ENCODE measurements around the gene SHISAL2A.
A peak's percentile ranks its signal among the peaks of the same experiment; 100 is the strongest.

SHISAL2A gene

DNA sequence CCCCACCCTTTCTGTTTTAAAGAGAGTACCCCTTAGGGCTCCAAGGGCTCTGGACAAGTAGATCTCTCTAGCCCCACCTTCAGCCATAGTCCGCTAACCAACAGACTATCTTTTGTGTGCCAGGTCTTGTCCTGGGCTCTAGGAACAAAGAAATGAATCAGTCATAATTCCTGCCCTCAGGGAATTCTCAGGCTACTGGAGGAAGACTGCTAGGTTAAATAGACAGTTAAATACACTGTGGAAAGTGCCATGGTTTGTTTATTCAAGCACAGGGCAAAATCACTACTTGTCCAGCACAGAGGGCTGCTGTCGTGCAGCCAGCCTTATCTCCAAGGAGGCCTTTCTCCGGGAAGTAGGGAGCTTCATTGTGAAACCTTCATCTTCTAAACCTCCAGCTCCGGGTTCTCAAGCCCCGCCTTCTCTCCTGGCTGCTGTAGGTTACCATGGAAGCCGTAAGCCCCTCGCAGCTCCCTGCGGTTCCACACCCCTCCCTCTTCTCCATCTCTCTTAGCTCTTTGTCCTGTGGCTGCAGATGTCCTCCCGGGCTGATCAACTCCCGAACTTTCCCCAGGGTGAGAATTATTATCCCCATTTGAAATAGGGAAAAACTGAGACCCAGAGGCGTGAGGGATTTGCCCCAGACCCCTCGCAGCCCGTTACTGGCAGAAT is 29.8 kb downstream of the SHISAL2A start:
- no peak for DNase-seq

DNA sequence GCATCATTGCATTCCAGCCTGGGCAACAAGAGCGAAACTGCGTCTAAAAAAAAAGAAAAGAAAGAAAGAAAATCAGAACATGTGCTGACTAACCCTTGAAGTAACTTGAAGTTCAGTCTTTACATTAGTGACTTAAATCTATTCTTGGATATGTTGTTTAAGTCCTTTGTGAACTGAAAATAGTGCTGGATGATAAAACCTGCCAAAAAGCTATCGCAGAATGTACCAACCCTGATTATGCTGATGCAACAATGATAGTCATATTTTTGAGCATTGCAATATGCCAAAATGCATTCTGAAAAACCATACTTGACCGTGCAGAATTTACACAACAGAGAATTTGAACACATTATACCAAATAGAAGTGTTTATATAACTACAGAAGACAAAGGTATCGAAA is 30.7 kb downstream of the SHISAL2A start:
- no peak for DNase-seq

DNA sequence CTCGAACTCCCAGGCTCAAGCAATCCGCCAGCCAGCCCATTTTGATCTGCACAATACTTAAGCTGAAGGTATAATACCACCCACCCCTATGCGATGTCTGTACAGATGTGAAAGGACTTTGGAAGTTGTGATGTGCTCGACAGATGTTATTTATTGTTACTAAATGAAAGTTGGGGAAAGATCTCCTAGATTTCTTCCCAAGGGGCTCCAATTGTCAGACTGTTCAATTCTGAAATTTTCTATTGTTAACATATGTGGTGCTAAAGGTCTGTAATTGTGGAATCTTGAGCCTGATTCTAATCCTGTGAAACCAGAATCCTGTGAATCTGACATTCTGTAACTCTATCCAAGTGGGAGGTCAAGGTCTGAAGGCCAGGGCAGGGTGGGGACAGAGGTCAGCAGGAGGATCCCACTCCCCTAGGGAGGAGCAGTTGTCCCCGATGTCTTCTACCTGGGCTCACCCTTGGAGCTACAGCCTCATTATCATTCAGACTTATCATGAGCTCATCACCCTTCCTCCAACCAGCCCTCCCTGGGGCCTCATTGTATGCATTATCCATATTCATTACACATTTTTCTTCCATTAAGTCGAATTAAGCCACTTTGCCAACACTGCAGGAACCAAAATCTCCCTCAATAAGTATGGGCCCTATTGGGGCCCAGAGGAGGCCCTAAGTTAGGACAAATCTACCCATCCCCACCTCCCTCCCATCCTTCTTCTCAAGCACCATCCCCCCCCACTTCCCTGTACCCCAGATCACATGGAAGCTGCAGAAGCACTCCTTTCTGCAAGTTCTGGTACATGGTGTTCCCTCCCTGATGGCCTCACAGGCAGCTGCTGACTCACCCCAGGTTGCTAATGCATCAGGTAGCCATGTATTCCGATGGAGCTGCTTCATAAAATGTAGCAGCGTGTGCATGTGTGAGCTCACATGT is 32.3 kb downstream of the SHISAL2A start:
- DNase-seq = no peak

DNA sequence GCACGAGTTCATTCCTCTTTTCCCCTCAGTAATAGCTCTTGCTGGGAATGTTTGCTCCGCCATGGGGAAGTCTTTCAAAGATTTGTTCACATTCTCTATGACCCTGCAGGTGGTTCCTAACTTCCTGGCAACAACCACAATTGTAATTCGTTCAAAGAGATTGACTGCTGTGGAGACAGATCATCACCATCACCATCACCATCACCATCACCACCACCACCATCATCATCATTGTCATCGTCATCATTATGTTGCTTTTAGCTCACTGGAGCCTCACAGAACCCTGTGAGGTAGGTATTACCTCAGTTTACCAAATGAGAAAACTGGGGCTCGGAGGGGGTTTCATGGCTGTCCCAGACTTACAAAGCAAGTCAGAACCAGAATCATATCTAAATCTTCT is 34.3 kb downstream of the SHISAL2A start:
- DNase-seq = no peak

DNA sequence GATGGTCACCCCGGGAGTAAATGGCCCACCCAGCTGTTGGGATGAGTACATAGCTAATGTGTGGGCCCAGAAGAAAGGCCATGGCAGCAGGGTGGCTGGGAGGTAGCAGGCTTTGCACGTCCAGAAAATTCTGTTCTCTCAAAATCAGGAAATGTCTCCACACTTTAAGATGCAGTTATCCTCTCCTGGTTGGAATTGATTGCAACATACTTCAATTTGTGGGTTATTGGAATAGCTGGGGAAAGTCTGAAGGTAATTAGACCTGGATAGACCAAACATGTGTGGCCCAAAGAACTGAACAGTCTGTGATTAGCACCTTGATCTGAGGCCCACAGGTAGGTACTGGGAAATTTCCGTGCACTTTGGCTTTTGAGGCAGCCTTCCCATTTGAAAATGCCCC is 35.0 kb downstream of the SHISAL2A start:
- DNase-seq = no peak

DNA sequence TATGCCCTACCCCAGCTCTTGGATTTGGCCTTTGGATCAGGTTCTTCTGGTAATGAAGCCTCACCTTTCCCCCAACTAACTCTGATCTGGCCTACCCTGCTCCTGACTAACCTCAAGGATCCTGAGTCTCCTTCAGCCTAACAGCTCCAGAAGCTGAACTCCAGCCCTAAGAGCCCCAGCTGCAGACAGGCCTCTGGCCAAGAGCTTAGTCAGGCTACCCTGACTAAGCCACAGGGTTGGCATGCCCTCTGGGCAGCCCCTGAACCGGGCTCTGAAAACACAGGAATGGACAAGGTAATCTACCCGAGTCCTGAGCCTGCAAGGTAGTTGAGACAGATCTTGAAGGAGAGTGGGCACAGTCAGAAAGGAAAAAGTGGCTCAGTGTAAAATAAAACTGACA is 35.7 kb downstream of the SHISAL2A start:
- DNase-seq = no peak

DNA sequence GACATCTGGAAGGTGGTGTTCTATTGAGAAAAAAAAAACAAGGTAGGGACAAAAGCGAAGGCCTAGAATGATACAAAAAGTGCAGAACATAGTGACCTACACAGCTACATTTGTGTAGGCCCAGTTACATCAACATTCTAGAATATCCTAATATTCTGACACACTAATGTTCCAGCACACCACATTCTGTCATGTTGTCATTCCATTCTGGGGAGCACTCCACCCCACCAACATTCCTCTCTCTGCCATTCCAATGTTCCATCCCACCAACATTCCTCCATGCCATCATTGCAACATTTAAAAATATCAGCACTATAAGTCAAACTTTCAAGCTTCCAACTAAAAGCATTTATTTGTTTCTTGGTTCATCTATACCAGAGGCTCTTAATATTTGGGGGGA is 36.7 kb downstream of the SHISAL2A start:
- no peak for DNase-seq

DNA sequence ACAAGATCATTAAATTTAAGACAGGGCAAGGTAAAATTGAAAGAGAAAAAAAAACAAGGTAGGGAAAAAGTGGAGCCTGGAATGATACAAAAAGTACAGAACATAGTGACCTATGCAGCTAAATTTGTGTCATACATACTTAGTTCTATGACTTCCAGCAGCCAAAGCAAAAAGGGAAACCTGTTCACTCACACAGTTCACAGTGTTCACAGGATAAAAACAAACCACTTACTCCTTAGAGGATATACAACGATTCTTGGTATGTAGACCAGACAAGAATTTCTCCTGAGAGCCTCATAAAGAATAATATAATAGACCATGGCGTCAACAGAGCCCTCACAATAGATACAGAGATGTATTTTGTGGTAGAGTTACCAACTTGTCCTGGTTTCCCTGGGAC is 37.6 kb downstream of the SHISAL2A start:
- DNase-seq = no peak

DNA sequence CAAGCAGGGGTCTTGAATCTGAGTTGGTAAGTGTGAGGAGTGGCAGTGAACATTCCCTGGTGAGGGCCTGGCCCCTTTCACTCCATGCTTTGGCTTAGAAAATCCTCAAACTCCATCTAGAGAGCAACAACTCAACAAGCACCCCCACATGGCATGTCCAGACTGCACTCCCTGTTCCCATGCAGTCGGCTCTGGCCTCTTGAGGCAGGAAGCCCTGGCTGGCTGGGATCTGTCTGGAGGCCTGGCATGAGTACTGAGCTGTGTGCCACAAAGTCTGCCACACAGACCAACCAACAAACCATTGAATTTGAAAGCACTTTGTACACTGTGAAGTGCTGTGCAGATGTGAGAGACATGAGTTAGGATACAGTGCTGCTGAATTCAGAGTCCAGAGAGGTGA is 40.0 kb downstream of the SHISAL2A start:
- no peak for DNase-seq

DNA sequence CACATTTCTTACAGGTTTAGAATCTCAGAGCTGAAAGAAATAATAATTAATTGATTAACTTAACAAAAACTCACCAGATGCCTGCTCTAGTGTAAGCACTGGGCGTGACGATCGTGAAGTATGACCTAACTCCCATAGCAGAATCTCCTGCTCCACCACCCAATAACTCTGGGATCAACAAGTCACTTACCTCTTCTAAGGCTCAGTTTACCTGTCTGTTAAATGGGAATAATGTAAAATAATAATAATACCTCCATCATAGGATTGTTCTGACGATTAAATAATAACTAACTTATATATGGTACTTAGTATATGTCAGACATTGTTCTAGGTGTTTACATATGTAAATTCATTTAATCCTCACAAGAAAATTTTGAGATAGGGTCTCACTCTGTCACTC is 40.5 kb downstream of the SHISAL2A start:
- DNase-seq = no peak

DNA sequence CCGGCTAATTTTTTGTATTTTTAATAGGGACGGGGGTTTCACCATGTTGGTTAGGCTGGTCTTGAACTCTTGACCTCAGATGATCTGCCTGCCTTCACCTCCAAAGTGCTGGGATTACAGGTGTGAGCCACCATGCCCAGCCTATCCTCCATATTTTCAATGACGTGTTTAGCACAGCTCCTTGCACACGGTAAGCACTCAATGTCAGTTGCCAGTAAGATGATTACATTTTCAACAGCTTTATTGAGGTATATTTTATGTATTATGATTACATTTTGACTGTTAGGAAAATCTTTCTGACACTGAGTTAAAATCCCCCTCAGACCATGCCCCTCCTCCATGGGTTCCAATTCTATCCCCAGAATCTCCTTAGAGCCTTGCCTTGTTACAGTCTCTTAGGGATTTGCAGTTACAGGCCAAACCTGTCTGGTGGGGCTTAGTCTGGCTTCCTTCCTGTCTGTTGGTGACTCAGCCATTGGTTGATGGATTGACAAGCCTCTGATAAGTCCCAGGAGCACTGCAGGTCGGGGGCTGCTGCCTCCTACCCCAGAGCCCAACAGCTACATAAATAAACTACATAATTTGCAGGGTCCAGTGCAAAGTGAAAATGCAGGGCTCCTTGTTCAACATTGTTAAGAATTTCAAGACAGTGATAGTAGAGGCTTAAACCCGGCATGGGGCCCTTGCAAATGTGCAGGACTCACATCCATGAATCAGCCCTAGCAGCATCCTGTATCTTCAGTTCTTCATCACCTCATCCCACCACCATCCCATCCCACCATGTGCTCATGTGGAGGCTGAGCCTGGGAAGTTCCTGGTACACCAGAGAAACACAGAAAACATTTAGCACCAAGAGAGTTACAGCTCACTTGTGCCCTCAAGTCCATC is 41.8 kb downstream of the SHISAL2A start:
- no peak for DNase-seq

DNA sequence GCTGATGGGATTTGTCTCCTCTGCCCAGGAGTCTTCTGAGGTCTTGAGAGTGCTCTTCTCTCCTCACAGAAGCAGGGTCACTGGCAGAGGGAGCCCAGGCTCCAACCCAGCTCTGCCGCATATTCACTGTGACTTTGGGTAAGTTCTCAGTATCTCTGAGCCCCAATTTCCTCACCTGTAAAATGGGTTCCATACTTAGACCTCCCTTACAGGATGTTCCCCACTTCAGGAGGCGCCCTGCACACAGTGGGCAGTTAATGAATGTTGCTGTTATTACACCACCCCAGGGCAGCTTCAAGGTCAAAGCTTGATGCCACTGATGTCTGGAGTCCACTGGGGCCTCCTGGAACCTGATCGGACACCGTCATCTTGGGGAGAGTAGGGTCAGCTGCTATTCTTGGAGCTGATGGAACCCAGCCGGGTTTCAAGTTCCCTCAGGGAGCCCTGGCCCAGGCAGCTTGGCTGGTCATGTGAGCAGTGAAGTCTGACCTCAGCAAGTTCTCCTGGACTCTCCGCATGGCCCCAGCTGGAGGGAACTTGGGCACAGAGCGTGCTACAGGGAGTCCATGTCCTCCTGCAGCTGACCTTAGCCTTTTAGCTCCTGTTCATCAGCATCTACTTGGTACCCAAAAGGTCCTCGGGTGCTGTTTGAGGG is 43.4 kb downstream of the SHISAL2A start:
- DNase-seq = no peak

DNA sequence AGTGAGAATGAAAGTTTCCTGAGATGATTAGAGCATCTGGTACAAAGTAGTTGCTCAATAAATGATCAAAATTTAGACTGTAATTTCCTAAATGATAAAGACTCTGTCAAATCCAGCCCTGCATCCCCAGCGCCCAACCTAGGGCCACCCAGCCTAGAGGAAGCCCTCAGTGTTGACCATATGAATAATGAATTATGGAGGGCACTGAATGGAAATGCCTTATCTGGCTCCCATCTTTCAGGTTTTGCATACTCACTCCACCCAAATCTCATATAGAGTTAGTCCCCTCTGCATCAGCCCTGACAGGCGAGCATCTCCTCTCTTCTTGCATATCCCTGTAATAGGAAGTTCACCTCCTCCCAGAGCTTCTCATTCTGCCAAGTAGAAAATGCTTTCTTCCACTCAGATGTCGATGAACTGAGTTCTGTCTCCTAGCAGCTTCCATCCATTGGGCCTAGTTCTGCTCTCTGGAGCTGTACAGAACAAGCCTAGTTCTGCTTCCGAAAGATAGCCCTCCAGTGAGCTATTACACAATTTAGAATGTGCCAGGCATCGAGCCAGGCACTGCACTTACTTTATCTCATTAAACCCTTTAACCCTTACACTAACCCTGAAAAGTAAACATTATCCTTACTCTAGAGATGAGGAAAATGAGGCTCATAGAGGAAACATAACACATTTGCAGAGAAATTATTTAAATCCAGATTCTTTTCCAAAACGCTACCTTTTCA is 44.3 kb downstream of the SHISAL2A start:
- DNase-seq = no peak

DNA sequence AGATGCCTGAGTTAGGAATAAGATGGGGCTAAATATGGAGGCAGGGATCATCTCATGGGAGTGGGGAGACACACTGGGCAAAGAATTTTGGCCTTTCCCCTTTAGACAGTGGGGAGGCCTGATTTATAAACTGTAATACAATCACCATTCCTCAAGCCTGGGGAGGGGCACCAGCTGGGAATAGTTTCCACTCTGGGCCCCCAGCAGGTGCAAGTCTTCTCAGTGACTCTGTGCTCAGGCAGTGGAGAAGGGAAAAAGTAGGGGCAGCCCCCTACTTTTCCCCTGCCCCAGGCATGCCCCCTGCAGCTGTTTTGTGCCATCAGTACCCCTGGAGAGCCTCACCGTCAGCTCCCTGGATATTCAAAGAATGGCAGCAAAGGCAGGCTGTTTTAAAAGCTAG is 46.1 kb downstream of the SHISAL2A start:
- no peak for DNase-seq

DNA sequence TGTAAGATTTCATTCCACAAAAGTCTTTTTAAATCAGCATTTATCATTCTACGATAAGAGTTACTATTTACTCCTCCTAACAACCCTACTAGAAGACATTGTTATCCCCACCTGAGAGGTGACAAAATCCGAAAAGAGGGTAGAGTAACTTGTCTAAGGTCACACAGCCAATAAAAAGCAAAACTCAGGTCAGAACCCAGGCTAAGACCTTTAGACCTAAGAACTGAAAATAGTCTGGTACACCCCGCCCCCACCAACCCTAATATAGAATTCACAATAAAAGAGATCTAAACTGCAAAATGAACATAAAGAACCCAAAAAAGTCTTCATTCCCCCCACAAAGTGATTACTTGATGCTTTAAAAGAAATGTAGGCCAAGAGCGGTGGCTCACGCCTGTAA is 46.5 kb downstream of the SHISAL2A start:
- no peak for DNase-seq

DNA sequence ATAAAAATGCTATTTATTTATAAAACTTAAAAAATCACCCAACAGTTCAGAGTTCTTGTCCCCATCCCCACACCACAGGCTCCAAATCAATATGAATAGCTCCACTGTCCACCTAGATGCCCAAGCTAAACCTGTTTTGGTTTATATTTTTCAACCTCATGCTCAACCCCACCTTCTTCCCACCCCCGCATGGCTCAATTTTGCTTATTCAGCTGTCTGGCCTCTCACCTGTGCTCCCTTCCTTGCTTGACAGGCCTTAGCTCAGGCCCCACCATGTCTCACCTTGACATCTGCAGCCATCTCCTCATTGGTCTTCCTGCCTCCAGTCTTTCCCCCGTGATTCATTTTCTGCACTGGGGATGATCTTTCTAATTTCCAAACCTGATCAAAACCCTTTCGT is 47.4 kb downstream of the SHISAL2A start:
- no peak for DNase-seq

DNA sequence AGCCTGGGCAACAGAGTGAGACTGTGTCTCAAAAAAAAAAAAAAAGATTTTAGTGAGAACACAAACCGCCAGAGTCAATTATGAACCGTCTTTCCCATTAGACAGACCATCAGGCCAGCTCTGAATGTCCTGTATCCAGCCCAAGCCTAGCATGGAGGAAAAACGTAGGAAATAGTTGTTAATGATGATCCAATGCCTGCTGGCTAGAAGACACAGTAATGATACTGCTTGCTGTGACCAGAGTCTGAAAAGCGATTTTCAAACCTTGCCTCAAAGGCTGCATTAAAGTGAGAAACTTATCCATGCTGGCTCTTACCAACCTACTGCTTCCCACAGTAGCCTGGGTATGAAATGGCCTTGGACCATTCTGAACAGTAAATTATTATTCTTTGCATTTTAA is 48.2 kb downstream of the SHISAL2A start:
- no peak for DNase-seq

DNA sequence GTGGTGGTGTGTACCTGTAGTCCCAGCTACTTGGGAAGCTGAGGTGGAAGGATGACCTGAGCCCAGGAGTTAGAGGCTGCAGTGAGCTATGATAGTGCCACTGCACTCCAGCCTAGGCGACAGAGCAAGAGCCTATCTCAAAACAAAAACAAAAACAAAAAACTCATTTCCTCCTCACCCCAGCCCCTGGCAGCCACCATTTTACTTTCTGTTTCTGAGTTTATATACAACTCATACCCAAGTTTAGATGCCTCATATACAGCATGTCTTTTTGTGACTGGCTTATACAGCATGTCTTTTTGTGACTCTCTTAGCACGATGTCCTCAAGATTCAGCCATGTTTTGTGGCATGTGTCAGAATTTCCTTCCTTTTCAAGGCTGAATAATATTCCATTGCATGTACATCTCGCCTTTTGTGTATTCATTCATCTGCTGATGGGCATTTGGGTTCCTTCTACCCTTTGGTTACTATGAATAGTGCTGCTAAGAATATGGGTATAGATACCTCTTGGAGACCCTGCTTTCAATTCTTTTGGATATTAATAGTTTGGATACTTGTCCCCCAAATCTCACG is 50.5 kb downstream of the SHISAL2A start:
- DNase-seq = no peak

DNA sequence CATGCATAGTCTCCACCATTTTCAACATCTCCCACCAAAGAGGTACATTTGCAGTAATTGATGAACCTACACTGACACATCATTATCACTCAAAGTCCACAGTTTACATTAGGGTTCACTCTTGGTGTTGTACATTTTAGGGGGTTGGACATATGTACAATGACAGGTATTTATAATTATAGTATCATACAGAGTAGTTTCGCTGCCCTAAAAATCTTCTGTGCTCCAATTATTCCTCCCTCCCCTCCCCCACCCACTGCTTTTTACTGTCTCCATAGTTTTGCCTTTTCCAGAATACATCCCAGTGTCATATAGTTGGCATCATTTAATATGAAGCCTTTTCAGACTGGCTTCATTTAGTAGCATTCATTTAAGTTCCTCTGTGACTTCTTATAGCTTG is 51.6 kb downstream of the SHISAL2A start:
- DNase-seq = no peak

DNA sequence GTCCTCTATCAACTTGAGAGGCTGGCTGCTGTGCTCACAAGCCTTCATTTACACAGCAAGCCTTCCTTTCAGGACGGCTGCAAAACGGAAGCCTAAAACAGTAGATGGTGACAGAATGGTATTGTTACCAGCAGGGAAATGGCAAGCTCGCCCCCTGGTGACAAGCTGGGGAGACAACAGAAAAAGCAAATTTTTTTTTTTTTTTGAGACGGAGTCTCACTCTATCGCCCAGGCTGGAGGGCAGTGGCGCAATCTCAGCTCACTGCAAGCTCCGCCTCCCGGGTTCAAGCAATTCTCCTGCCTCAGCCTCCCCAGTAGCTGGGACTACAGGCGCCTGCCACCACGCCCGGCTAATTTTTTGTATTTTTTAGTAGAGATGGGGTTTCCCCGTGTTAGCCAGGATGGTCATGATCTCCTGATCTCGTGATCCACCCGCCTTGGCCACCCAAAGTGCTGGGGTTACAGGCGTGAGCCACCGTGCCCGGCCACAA is 53.3 kb downstream of the SHISAL2A start:
- peak; percentile 65 to 87 (median 74) for DNase-seq

DNA sequence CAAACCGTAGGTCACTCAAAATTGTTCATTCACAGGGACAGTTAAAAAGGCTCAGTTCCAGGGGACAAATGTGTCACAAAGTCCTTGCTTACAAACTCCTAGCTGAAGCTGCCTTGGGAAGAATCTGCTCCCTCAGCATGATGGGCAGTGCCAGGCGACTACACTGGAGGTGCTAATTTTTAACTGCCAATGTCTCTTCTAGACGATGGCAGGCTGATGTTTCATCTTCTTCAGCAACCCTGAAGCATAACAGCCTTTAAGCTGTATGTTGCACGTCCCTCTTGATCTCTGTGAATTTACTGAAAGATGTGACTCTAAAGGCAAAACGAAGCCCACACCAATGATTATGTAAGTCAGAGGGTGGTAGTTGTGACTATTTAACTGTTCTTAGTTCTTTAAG is 53.9 kb downstream of the SHISAL2A start:
- DNase-seq = no peak

DNA sequence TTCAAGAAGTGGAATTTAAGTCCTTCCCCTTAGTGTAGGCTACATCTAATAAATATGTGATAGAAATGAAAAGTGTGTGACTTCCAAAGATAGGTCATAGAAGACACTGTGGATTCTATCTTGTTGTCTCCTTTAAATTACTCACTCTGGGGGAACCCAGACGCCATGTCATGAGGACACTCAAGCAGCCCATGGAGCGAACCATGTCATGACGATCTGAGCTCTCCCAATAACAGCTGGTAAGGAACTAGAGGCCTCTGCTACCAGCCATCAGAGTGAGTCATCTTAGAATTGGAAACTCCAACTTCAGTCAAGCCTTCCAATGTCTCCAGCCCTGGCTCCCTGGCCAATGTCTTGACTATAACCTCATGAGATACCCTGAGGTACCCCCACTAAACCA is 58.9 kb downstream of the SHISAL2A start:
- no peak for DNase-seq

Measured in stimulated activated naive CD4-positive, alpha-beta T cell (primary cell).